ENCODE data around the gene CXCL14. TPM values are rescaled to one million over a fixed set of nuclear protein-coding genes. Genes with fewer than 3 reads are reported as not detected.

CXCL14 gene
- total RNA-seq, 2 experiments from 2014 or later, result not detected

DNA sequence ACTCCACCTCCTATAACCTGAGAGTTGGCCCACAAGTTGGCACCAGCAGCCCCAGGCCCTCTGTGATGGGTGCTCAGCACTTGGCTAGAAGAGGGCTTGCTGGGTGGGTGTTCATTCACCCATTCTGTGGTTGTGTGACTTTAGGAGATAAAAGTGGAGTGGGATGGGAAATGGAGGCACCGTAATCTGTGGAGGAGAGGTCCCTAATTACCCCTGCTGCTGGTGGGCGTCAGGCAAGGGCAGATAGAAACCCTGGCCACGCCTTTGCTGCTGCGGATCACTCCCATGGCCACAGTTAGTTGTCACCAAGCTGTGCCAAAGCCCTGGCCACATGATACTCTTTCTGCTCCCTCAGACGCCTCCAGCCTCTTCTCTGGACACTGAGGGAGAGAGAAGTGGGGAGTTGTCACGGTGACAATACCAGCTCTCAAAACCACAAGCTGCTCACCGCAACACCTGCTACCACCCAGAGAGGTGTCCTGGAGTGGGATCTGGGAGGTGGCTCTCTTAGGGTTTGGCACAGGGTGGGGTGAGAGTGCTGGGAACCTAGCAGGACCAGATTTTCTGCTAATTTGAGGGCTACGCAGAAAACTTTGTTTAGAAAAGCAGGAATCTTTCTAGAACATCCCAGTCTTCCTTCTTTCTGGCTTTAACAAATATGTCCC, 31.1 kb downstream of the CXCL14 start:
- Mint-ChIP-seq H3K9me3 (no peaks in the 10 kb centered on the region), H3K4me1 (ENCODE audit: low read depth) (peaks cover 10% of the 10 kb centered on the region), H3K27me3 (ENCODE audit: low read depth) (peaks cover 60% of the 10 kb centered on the region), H3K27ac (no peak overlapping the region), H3K36me3 (ENCODE audit: low read depth) (no peaks in the 10 kb centered on the region), H3K4me3 (no peak overlapping the region)
- CTCF ChIA-PET, result interaction anchor here (0.6 to 10.5 kb wide), 5 partner anchors 10 to 118 kb away, joined by 3 to 438 read pairs (median 4); no protein-coding TSS in a partner anchor
- no peak for DNase-seq
- intact Hi-C loops (cut with micrococcal nuclease), result no loop called here

DNA sequence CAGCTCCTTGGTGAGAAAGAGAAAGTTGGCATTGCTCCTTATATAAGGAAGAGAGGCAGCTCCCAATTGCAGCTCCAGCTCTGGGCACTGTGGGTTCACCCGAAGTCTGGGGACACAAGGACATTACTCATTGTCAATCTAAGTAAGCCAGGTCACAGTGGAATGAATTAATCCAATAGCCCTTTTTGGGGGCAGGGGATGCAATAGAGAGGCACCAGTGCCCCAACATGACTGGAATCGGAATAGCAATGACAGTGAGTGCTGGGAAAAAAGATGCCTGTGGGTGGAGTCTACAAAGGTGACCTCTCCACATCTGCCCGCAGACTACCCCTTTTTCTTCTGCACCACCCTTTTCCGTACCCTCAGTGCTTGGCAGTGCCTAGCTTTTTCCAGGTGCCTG, 31.9 kb downstream of the CXCL14 start:
- H3K36me3 Mint-ChIP-seq (ENCODE audit: low read depth), result no peaks in the 10 kb centered on the region
- no peaks in the 10 kb centered on the region for H3K9me3 Mint-ChIP-seq
- intact Hi-C loops (cut with micrococcal nuclease), result no loop called here
- peaks cover 10% of the 10 kb centered on the region for H3K4me1 Mint-ChIP-seq (ENCODE audit: low read depth)
- CTCF ChIA-PET, result interaction anchor here (1.6 to 10.5 kb wide), 2 partner anchors 20 to 83 kb away, joined by 4 to 438 read pairs; no protein-coding TSS in a partner anchor
- no peak overlapping the region for H3K4me3 Mint-ChIP-seq
- no peak for DNase-seq
- no peak overlapping the region for H3K27ac Mint-ChIP-seq
- H3K27me3 Mint-ChIP-seq (ENCODE audit: low read depth), result peaks cover 65% of the 10 kb centered on the region

DNA sequence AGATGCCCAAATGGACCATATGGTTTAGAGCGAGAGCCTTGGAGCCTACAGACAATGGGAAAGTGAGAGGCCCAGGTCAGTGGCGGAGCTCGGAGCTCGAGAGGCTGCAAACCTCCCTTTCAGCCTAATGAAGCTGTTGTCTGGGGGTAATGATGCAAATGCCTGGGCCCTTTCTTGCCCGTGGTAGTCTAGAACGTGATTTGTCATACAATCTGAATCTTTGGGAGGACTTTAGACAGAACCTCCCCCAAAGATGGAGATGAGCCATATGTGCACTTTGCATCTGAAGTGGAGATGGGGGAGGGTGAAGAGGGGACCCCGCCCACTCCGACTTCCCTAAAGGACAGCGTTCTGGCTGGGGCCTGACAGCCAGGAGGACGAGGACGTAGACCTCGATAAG, 32.7 kb downstream of the CXCL14 start:
- H3K36me3 Mint-ChIP-seq (ENCODE audit: low read depth), result no peaks in the 10 kb centered on the region
- DNase-seq, result no peak
- H3K9me3 Mint-ChIP-seq, result no peaks in the 10 kb centered on the region
- CTCF ChIA-PET, result interaction anchor here (10.5 kb wide), 1 partner anchor 82 kb away, joined by 438 read pairs; no protein-coding TSS in a partner anchor
- peaks cover 10% of the 10 kb centered on the region for H3K4me1 Mint-ChIP-seq (ENCODE audit: low read depth)
- no peak overlapping the region for H3K4me3 Mint-ChIP-seq
- intact Hi-C loops (cut with micrococcal nuclease), result no loop called here
- H3K27ac Mint-ChIP-seq, result no peak overlapping the region
- H3K27me3 Mint-ChIP-seq (ENCODE audit: low read depth), result peaks cover 65% of the 10 kb centered on the region

DNA sequence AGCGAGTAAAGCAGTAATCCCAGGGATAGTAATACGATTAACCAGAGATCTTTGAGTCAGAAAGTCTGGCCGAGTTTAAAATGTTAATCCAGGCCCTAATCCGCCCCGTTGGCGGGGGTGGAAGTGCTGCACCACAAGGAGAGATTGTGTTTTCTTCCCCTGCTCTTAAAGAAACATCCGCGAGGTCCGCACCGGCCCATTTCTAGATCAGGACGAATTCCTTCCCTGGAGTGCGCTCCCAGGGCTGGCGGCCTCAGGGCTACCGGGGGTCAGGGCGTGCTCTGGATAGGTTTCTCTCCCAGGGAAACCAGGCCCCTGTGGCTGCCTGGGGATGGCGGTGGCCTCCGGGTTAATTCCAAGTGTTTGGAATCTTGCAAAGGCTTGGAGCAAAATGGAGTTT, 33.7 kb downstream of the CXCL14 start:
- CTCF ChIA-PET, result interaction anchor here (1.1 kb wide), 1 partner anchor 45 kb away, joined by 3 read pairs; no protein-coding TSS in a partner anchor
- no peak for DNase-seq
- Mint-ChIP-seq H3K4me1 (ENCODE audit: low read depth) (peaks cover 10% of the 10 kb centered on the region), H3K27ac (no peak overlapping the region), H3K4me3 (no peak overlapping the region), H3K27me3 (ENCODE audit: low read depth) (peaks cover 69% of the 10 kb centered on the region), H3K36me3 (ENCODE audit: low read depth) (no peaks in the 10 kb centered on the region), H3K9me3 (no peaks in the 10 kb centered on the region)
- intact Hi-C loops (cut with micrococcal nuclease), result no loop called here

DNA sequence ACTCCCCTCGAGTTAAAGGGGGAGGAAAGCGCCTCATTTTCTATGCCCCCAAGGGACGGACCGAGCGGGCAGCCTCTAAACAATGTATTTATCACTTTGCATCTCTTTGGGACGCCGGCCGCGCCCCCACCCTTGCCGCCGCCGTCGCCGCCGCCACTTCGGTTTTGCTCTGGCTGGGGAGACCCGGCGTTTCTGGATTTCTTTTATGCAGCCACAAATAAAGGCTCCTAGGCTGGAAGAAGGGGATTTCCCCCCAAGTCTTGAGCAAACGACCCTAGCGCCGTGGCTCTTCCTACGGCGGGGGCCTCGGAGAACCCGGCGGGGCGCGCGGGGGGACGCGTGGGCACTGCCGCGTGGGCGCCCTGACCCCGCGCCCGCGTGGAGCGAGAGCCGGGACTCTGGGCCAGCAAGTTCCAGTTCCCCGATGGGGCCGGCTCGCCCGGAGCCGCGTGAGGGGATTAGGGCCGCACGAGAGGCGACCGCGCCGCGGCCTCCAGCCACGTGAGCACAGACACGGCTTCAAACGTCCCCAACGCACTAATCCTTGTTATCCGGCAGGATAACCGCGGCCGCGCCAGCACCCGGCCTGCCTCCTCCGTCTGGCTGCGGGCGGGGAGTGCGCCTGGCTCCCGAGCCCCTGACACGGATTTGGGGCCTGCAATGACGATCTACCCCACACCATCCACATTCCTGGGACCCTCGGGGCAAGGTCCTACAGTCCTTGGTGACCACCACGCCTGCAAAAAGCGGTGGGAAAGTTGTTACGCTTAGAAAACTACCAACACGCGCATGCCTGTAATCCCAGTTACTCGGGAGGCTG, 35.1 kb downstream of the CXCL14 start:
- H3K36me3 Mint-ChIP-seq (ENCODE audit: low read depth), result no peaks in the 10 kb centered on the region
- no peak overlapping the region for H3K27ac Mint-ChIP-seq
- CTCF ChIA-PET, result interaction anchor here (1.0 to 1.6 kb wide), 4 partner anchors 8 to 78 kb away, joined by 3 to 8 read pairs (median 3); no protein-coding TSS in a partner anchor
- H3K9me3 Mint-ChIP-seq, result no peaks in the 10 kb centered on the region
- peak; percentile 8 for DNase-seq
- H3K4me3 Mint-ChIP-seq, result peak overlapping the region; percentile 76
- intact Hi-C loops (cut with micrococcal nuclease), result loop anchor here (2.0 kb wide), 1 partner anchor 53 kb away; no protein-coding TSS in a partner anchor
- H3K27me3 Mint-ChIP-seq (ENCODE audit: low read depth), result peaks cover 68% of the 10 kb centered on the region
- peaks cover 10% of the 10 kb centered on the region for H3K4me1 Mint-ChIP-seq (ENCODE audit: low read depth)

DNA sequence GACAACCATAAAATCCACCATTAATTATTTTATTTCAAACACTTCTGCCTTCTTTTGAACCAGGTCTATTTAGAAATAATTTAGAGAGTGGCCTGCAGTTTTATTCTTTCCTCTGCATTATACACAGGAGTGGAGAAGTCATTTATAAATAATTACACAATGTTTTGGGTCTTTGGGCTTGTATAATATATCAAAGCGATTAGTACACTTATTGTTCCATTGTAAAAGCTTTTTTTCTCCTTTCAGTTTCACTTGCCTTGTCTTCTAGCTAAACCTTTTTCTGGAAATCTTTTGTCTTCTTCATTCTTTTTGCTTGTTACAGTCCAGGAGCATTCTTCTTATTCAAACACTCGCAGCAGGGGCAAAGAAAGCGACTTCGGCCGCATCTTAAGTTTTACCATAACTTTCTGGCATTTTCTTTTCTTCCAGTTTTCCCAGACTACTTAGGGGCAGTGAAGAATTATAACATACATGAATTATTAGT, 35.7 kb downstream of the CXCL14 start:
- intact Hi-C loops (cut with micrococcal nuclease), result loop anchor here (2.0 kb wide), 1 partner anchor 52 kb away; no protein-coding TSS in a partner anchor
- Mint-ChIP-seq H3K9me3 (no peaks in the 10 kb centered on the region), H3K27me3 (ENCODE audit: low read depth) (peaks cover 71% of the 10 kb centered on the region), H3K4me3 (peak overlapping the region; percentile 38), H3K36me3 (ENCODE audit: low read depth) (no peaks in the 10 kb centered on the region), H3K27ac (no peak overlapping the region), H3K4me1 (ENCODE audit: low read depth) (peaks cover 10% of the 10 kb centered on the region)
- no peak for DNase-seq
- CTCF ChIA-PET, result interaction anchor here (0.9 to 1.6 kb wide), 5 partner anchors 9 to 81 kb away, joined by 3 to 8 read pairs (median 3); no protein-coding TSS in a partner anchor

DNA sequence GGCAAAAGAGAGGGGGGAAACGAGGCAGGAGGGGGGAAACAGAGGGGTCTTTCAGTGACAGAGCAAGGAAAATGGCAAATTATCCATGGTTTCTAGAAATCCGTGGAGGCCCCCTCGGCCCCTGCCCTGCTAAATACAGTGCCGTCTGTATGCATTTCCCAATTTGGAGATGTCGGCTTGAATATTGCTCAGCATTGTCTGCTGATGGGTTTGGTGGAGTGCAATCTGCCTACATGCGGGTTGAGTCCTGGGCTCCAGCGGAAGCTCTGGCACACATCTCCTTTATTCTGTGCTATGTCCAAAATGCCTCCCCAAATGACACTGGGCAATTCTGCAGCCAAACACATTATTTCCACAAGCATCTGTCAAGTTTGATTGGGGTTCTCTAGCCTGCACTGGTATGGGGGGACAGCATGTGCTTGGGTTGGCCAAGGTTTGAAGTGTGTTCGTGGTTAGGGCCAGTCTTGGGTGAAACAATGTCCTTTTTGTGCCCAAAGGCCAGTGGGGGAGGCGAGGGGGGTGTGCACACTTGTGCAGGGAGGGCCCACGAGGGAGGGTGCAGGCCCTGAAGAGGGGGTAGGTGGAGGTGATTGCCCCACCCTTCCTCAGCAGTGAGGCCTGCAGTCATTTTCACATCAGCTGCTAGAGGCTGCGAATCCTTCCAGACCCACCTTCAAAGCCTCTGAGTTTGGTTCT, 36.8 kb downstream of the CXCL14 start:
- Mint-ChIP-seq H3K27ac (no peak overlapping the region), H3K27me3 (ENCODE audit: low read depth) (peaks cover 81% of the 10 kb centered on the region), H3K4me3 (no peak overlapping the region), H3K36me3 (ENCODE audit: low read depth) (no peaks in the 10 kb centered on the region), H3K9me3 (no peaks in the 10 kb centered on the region), H3K4me1 (ENCODE audit: low read depth) (peaks cover 10% of the 10 kb centered on the region)
- intact Hi-C loops (cut with micrococcal nuclease), result loop anchor here (2.0 kb wide), 1 partner anchor 51 kb away; no protein-coding TSS in a partner anchor
- CTCF ChIA-PET, result interaction anchor here (0.9 to 1.6 kb wide), 6 partner anchors 20 to 79 kb away, joined by 3 to 8 read pairs (median 4); no protein-coding TSS in a partner anchor
- no peak for DNase-seq

DNA sequence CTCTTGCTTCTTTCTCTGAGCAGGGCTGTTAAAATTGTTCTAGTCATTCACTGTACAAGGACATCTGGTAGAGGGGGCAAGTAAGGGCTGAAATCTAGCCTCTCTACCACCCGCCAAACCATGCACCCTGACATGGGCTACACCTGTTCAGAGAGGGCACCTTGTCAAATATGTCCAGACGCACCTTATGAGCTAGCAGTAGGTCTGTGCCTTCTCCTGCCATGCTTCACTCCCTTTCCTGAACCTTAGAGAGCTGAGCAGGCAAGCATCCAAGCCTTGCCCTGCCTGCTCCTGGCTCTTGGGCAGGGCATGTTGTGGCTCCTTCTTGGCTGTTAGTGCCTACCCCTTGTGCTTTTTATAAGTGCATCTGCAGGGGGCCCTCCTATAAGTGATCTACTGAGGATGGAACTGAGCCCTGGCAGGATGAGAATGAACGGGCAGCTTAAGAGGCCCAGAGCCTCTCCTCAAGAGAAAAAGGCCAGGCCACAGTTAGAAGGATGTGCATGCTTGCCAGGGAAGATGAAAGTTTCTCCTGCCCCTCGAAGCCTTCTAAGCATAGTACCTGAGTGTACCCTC, 39.3 kb downstream of the CXCL14 start:
- Mint-ChIP-seq H3K9me3 (no peaks in the 10 kb centered on the region), H3K36me3 (ENCODE audit: low read depth) (no peaks in the 10 kb centered on the region), H3K27ac (no peak overlapping the region), H3K4me3 (no peak overlapping the region), H3K4me1 (ENCODE audit: low read depth) (peaks cover 21% of the 10 kb centered on the region), H3K27me3 (ENCODE audit: low read depth) (peaks cover 79% of the 10 kb centered on the region)
- intact Hi-C loops (cut with micrococcal nuclease), result no loop called here
- no peak for DNase-seq
- CTCF ChIA-PET, result no interaction called here

DNA sequence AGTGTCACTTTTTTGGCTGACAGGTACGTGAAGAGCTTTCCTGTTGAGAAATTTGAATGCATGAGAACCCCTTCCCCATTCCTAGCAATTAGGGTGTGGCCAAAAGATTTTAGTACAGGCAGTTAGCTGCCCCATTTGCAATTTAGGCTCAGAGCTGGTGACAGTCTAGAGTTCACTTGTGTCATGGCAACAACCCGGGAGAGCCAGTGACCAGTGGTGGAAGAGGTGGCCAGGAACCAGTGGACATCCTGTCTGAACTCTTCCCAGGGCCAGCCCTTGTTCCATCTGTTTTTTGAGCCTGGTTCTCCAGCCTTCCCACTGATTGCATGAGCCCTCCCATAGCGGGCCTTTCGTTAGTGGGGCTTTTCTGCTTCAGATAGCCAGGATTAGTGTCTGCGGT, 40.5 kb downstream of the CXCL14 start:
- CTCF ChIA-PET, result interaction anchor here (1.7 kb wide), 1 partner anchor 13 kb away, joined by 4 read pairs; no protein-coding TSS in a partner anchor
- Mint-ChIP-seq H3K36me3 (ENCODE audit: low read depth) (no peaks in the 10 kb centered on the region), H3K9me3 (no peaks in the 10 kb centered on the region), H3K27ac (no peak overlapping the region), H3K4me3 (no peak overlapping the region), H3K4me1 (ENCODE audit: low read depth) (peaks cover 16% of the 10 kb centered on the region), H3K27me3 (ENCODE audit: low read depth) (peaks cover 85% of the 10 kb centered on the region)
- intact Hi-C loops (cut with micrococcal nuclease), result no loop called here
- DNase-seq, result no peak

DNA sequence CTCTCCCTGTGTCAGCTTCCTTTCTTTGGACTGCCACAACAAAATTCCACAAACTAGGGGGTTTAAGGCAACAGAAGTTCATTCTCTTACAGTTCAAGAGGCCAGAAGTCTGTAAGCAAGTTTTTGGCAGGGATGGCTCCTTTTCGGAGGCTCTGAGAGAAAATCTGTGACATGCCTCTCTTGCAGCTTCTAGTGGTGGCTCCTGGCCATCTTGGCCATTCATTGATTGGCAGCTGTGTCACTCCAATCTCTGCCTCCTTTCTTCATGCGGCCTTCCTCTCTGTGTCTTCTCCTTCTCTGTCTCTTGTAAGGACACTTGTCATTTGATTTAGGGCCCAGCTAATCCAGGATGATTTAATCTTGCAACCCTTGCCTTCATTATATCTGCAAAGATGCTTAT, 41.0 kb downstream of the CXCL14 start:
- H3K36me3 Mint-ChIP-seq (ENCODE audit: low read depth), result no peaks in the 10 kb centered on the region
- CTCF ChIA-PET, result interaction anchor here (0.6 to 1.7 kb wide), 5 partner anchors 10 to 209 kb away, joined by 3 to 4 read pairs (median 4); no protein-coding TSS in a partner anchor
- peaks cover 84% of the 10 kb centered on the region for H3K27me3 Mint-ChIP-seq (ENCODE audit: low read depth)
- H3K4me3 Mint-ChIP-seq, result no peak overlapping the region
- H3K27ac Mint-ChIP-seq, result no peak overlapping the region
- DNase-seq, result no peak
- H3K4me1 Mint-ChIP-seq (ENCODE audit: low read depth), result peaks cover 12% of the 10 kb centered on the region
- intact Hi-C loops (cut with micrococcal nuclease), result no loop called here
- no peaks in the 10 kb centered on the region for H3K9me3 Mint-ChIP-seq

DNA sequence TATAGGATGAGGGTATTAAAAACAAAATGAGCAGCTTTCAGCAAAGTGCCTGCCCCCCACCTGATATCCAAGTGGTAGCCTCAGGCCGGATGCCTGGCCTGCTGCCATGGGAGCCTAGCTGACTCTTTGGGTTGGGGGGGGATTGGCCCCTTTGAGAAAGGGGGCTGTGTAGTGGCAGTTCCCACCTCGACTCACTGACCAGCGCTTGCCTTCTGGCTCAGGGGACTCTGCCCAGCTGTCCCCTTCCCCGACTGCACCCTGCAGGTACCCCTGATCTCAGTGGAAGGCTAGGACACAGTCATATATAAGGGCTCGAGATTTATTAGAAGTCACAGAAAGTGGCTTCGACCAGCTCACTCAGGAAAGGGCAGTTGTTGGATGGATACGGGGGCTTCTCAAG, 41.5 kb downstream of the CXCL14 start:
- no peak overlapping the region for H3K27ac Mint-ChIP-seq
- no peaks in the 10 kb centered on the region for H3K36me3 Mint-ChIP-seq (ENCODE audit: low read depth)
- CTCF ChIA-PET, result interaction anchor here (0.6 to 1.7 kb wide), 5 partner anchors 11 to 209 kb away, joined by 3 to 4 read pairs (median 4); no protein-coding TSS in a partner anchor

More for the DNA sequence above, 41.5 kb downstream of the CXCL14 start:
- DNase-seq, result no peak
- H3K4me1 Mint-ChIP-seq (ENCODE audit: low read depth), result peaks cover 12% of the 10 kb centered on the region
- peaks cover 82% of the 10 kb centered on the region for H3K27me3 Mint-ChIP-seq (ENCODE audit: low read depth)
- intact Hi-C loops (cut with micrococcal nuclease), result no loop called here
- no peak overlapping the region for H3K4me3 Mint-ChIP-seq
- no peaks in the 10 kb centered on the region for H3K9me3 Mint-ChIP-seq
